GM13977 (cell line): Measurements from ENCODE around the gene C20orf141.

Experiments
- DNase-seq: peaks from one replicate; pipeline ENCODE4 v3.0.0; 2012; ENCODE audit warnings: low spot score
- in situ Hi-C: fragments of 300-500 bp; cut with MboI; formaldehyde crosslinking; loops from one replicate; pipeline ENCODE4 v1.12.0; 2022; ENCODE audit warnings: low sequenced_read_pairs, low pct_unique_long_range_greater_than_20kb, mixed read lengths, inconsistent platforms; ENCODE audit not compliant: unreplicated experiment
- TF ChIP-seq, protein P1 (sequence below): IDR thresholded peaks from 2 replicates; pipeline ENCODE4 v1.5.1; 2012; ENCODE audit warnings: mild to moderate bottlenecking, control low read depth; ENCODE audit not compliant: insufficient read depth; ENCODE audit errors: extremely low read depth, missing control alignments

The C20orf141 gene

DNA sequence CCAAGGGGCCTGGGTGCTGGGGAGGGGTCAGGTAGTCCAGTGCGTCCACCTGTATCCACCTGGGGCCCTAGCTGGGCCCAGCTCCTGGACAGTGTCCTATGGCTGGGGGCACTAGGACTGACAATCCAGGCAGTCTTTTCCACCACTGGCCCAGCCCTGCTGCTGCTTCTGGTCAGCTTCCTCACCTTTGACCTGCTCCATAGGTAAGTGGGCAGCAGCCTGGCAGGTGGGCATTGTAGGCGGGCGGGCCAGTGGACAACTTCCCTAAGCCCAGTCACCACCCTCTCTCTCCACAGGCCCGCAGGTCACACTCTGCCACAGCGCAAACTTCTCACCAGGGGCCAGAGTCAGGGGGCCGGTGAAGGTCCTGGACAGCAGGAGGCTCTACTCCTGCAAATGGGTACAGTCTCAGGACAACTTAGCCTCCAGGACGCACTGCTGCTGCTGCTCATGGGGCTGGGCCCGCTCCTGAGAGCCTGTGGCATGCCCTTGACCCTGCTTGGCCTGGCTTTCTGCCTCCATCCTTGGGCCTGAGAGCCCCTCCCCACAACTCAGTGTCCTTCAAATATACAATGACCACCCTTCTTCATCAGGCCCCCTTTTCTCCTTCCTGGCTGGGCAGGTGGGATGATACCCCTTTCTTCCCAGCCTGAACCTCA lies 584 bp downstream of the C20orf141 start:
- in situ Hi-C loops: no loop called here
- TF ChIP-seq, protein P1, sequence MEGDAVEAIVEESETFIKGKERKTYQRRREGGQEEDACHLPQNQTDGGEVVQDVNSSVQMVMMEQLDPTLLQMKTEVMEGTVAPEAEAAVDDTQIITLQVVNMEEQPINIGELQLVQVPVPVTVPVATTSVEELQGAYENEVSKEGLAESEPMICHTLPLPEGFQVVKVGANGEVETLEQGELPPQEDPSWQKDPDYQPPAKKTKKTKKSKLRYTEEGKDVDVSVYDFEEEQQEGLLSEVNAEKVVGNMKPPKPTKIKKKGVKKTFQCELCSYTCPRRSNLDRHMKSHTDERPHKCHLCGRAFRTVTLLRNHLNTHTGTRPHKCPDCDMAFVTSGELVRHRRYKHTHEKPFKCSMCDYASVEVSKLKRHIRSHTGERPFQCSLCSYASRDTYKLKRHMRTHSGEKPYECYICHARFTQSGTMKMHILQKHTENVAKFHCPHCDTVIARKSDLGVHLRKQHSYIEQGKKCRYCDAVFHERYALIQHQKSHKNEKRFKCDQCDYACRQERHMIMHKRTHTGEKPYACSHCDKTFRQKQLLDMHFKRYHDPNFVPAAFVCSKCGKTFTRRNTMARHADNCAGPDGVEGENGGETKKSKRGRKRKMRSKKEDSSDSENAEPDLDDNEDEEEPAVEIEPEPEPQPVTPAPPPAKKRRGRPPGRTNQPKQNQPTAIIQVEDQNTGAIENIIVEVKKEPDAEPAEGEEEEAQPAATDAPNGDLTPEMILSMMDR: no peak
- no peak for DNase-seq

- in situ Hi-C loops: no loop called here
- TF ChIP-seq, protein P1: no peak
- no peak for DNase-seq
Observed at GRCh38 chr20:2816030-2816582, 1.3 kb downstream of the C20orf141 start, which contains the start of gene TMEM239. Gene TMEM239 (plus strand): TSS chr20:2816364. CDS start chr20:2816555, 191 bp downstream.

DNA sequence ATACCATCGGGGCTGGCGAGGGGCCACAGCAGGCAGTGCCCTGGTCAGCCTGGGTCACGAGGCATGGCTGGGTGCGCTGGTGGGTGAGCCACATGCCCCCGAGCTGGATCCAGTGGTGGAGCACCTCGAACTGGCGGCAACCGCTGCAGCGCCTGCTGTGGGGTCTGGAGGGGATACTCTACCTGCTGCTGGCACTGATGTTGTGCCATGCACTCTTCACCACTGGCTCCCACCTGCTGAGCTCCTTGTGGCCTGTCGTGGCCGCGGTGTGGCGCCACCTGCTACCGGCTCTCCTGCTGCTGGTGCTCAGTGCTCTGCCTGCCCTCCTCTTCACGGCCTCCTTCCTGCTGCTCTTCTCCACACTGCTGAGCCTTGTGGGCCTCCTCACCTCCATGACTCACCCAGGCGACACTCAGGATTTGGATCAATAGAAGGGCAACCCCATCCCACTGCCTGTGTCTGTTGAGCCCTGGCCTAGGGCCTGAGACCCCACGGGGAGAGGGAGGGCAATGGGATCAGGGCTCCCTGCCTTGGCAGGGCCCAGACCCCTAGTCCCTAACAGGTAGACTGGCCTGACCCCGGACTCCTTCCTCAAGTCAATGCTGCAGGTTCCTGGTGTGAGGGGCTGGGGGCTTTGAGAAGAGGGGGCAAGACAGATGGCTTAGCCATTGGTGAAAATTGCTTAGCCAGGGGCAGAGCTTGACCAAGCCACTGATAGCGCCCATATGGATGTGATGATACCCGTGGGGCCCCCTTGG lies 2.0 kb downstream of the C20orf141 start:
- TF ChIP-seq, protein P1: peak; percentile 8
- in situ Hi-C loops: no loop called here
- DNase-seq: no peak

DNA sequence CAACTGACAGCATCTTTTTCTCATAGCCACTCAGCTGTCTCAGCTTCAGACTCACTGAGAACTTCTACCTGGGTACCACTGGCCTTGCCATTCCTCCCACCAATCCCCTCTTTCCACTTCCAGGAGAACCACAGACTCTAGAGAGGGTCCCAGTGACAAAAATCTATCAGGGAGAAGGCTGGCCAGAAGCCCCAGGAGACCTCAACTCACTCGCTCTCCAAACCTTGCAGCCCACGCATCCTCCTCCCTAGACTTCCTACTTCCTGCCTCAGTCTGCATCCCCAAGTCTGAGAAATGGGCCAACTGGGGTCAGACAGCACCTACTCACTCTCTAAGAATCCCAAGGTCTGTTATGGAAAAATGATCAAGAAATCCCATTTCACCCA lies 2.5 kb downstream of the C20orf141 start:
- DNase-seq: no peak
- TF ChIP-seq, protein P1: no peak
- in situ Hi-C loops: no loop called here

GRCh38 chr20:2817891-2818595 lies 3.3 kb downstream of the C20orf141 start:
- in situ Hi-C loops: no loop called here
- DNase-seq: no peak
- TF ChIP-seq, protein P1: no peak
